ENCODE data around the gene TGFBR3.

- TF ChIP-seq SIN3A (IDR thresholded peaks at IDR 0.05; ENCODE audit: borderline replicate concordance, insufficient read depth, low read length) (no peak), POLR2AphosphoS5 (IDR thresholded peaks at IDR 0.05; ENCODE audit: low read depth, low read length) (no peak)
- TF ChIP-seq, protein P1, sequence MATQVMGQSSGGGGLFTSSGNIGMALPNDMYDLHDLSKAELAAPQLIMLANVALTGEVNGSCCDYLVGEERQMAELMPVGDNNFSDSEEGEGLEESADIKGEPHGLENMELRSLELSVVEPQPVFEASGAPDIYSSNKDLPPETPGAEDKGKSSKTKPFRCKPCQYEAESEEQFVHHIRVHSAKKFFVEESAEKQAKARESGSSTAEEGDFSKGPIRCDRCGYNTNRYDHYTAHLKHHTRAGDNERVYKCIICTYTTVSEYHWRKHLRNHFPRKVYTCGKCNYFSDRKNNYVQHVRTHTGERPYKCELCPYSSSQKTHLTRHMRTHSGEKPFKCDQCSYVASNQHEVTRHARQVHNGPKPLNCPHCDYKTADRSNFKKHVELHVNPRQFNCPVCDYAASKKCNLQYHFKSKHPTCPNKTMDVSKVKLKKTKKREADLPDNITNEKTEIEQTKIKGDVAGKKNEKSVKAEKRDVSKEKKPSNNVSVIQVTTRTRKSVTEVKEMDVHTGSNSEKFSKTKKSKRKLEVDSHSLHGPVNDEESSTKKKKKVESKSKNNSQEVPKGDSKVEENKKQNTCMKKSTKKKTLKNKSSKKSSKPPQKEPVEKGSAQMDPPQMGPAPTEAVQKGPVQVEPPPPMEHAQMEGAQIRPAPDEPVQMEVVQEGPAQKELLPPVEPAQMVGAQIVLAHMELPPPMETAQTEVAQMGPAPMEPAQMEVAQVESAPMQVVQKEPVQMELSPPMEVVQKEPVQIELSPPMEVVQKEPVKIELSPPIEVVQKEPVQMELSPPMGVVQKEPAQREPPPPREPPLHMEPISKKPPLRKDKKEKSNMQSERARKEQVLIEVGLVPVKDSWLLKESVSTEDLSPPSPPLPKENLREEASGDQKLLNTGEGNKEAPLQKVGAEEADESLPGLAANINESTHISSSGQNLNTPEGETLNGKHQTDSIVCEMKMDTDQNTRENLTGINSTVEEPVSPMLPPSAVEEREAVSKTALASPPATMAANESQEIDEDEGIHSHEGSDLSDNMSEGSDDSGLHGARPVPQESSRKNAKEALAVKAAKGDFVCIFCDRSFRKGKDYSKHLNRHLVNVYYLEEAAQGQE (IDR thresholded peaks at IDR 0.05; ENCODE audit: insufficient read depth in 1 of 2, low read depth in 2 of 2, low read length in 2 of 2) = no peak
Measured at GRCh38 chr1:91720044-91720443, 165.9 kb downstream of the TGFBR3 start.
